Astrocyte (in vitro differentiated cells and primary cell): ENCODE results near the gene DYNLL1.

Experiments used
- EZH2 ChIP-seq: IDR thresholded peaks from 2 replicates; pipeline ENCODE4 v1.6.1; 2012; ENCODE audit warnings: mild to moderate bottlenecking, low read length, inconsistent platforms; ENCODE audit not compliant: insufficient read depth
- TF ChIP-seq, protein P1 (sequence below): IDR thresholded peaks from 2 replicates; pipeline ENCODE4 v1.5.1; 2011; ENCODE audit warnings: low read depth, mild to moderate bottlenecking, inconsistent platforms, low read length, moderate library complexity; ENCODE audit not compliant: insufficient read depth

DNA sequence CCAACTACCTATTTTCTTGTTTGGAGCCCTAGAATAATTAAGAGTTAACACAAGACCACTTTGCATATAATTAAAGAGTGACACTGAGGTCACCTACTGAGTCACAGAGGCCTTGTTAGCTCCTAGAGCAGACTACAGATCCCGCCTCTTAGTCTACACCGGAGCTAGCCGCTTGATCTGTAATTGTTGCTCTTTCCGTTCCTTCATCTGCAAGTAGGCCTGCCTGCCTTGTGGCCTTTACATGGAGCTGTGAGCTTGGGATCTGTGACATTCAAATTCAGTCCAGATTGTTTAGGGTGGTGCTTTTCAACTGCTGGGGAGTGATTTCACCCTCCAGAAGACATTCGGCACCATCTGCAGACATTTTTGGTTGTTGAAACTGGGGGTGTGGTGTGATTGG lies 5.6 kb upstream of the DYNLL1 start:
- TF ChIP-seq, protein P1, sequence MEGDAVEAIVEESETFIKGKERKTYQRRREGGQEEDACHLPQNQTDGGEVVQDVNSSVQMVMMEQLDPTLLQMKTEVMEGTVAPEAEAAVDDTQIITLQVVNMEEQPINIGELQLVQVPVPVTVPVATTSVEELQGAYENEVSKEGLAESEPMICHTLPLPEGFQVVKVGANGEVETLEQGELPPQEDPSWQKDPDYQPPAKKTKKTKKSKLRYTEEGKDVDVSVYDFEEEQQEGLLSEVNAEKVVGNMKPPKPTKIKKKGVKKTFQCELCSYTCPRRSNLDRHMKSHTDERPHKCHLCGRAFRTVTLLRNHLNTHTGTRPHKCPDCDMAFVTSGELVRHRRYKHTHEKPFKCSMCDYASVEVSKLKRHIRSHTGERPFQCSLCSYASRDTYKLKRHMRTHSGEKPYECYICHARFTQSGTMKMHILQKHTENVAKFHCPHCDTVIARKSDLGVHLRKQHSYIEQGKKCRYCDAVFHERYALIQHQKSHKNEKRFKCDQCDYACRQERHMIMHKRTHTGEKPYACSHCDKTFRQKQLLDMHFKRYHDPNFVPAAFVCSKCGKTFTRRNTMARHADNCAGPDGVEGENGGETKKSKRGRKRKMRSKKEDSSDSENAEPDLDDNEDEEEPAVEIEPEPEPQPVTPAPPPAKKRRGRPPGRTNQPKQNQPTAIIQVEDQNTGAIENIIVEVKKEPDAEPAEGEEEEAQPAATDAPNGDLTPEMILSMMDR = no peak
- TF ChIP-seq EZH2 = no peak
